ENCODE results near the gene RALGAPB. TPM values are rescaled to one million over a fixed set of nuclear protein-coding genes. Genes with fewer than 3 reads are reported as not detected.

RALGAPB gene
- total and polyA plus RNA-seq, 2 of the 13 experiments (the other 11 are each of a cell fraction or from before 2014, with no cell fraction given), result 17.6 to 30.6 TPM

DNA sequence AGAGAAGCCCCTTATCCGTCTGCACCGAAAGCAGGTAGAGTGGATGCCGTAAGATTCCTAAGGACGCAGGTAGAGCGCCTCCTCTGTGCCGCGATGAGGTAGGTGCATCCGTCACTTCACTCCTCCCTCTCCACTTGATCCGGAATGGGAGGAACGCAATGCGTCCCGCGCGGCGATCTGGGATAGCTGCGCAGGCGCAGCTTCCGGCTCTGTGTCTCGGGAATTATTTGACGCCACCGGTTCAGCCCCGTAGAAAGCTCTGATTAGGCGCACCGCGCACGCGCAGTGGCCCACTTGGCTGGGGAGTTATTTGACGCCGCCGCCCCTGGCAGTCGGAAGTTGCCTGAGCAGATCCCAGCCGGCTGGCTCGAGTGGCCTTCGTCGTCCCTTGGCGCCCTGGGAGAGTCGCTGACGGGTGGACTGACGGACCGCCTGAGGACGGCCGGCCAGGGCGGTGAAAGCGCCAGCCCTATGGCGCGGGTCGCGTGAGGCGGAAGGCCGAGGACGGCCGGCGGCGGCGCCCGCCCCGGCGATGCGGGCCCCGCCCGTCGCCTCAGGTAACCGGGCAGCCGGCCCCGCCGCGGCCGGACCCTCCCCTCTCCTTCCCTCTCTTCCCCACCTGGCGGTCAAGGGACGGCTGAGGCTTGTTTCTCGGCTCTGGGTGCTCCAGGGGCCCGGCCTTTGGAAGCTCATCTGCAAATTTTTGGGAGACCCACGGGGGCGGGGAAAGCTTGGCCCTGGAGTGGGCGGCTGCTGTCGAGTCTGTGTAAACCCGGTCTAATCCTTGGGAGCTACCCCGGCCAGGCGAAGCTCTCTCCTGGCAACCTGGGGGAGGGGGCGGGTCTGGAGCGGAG lies at the start of gene RALGAPB (continued):
- TF ChIP-seq CHD2 (IDR thresholded peaks at IDR 0.05; ENCODE audit: low read depth, low read length) (no peak; the same call in 1 of the 2 replicates), TBP (CRISPR knock-in tag; IDR thresholded peaks at IDR 0.05) (peak; percentile 58; the same call in 1 of the 2 replicates), ZBTB43 (CRISPR knock-in tag; conservative IDR thresholded peaks at IDR 0.05) (peak; percentile 86), MTERF4 (CRISPR knock-in tag; IDR thresholded peaks at IDR 0.05) (0 out of 2 replicates have a peak, but pooled peaks have one; percentile 26), FLYWCH1 (CRISPR knock-in tag; IDR thresholded peaks at IDR 0.05) (no peak), ZNF335 (CRISPR knock-in tag; IDR thresholded peaks at IDR 0.05) (peak; percentile 84), ELF1 (CRISPR knock-in tag; IDR thresholded peaks at IDR 0.05) (peak; percentile 96), DMAP1 (CRISPR knock-in tag; IDR thresholded peaks at IDR 0.05) (peak; percentile 71), HMGA1 (CRISPR knock-in tag; conservative IDR thresholded peaks at IDR 0.05) (no peak), HNRNPK (IDR thresholded peaks at IDR 0.05; ENCODE audit: low read depth, low read length, poor library complexity, severe bottlenecking) (no peak), RFX3 (CRISPR knock-in tag; IDR thresholded peaks at IDR 0.05) (no peak), ZFAT (CRISPR knock-in tag; conservative IDR thresholded peaks at IDR 0.05) (no peak; the same call in 1 of the 2 replicates), PRPF4 (IDR thresholded peaks at IDR 0.05; ENCODE audit: low read depth, low read length, poor library complexity, severe bottlenecking) (no peak), FOSL2 (CRISPR knock-in tag; IDR thresholded peaks at IDR 0.05) (peak; percentile 64), KDM5A (IDR thresholded peaks at IDR 0.05; ENCODE audit: borderline replicate concordance, low read length) (peak; percentile 85)
- TF ChIP-seq, protein P1, sequence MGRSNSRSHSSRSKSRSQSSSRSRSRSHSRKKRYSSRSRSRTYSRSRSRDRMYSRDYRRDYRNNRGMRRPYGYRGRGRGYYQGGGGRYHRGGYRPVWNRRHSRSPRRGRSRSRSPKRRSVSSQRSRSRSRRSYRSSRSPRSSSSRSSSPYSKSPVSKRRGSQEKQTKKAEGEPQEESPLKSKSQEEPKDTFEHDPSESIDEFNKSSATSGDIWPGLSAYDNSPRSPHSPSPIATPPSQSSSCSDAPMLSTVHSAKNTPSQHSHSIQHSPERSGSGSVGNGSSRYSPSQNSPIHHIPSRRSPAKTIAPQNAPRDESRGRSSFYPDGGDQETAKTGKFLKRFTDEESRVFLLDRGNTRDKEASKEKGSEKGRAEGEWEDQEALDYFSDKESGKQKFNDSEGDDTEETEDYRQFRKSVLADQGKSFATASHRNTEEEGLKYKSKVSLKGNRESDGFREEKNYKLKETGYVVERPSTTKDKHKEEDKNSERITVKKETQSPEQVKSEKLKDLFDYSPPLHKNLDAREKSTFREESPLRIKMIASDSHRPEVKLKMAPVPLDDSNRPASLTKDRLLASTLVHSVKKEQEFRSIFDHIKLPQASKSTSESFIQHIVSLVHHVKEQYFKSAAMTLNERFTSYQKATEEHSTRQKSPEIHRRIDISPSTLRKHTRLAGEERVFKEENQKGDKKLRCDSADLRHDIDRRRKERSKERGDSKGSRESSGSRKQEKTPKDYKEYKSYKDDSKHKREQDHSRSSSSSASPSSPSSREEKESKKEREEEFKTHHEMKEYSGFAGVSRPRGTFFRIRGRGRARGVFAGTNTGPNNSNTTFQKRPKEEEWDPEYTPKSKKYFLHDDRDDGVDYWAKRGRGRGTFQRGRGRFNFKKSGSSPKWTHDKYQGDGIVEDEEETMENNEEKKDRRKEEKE (IDR thresholded peaks at IDR 0.05), result no peak
- TF ChIP-seq, protein P2, sequence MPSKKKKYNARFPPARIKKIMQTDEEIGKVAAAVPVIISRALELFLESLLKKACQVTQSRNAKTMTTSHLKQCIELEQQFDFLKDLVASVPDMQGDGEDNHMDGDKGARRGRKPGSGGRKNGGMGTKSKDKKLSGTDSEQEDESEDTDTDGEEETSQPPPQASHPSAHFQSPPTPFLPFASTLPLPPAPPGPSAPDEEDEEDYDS (CRISPR knock-in tag; IDR thresholded peaks at IDR 0.05), result peak; percentile 91
- TF ChIP-seq, protein P3, sequence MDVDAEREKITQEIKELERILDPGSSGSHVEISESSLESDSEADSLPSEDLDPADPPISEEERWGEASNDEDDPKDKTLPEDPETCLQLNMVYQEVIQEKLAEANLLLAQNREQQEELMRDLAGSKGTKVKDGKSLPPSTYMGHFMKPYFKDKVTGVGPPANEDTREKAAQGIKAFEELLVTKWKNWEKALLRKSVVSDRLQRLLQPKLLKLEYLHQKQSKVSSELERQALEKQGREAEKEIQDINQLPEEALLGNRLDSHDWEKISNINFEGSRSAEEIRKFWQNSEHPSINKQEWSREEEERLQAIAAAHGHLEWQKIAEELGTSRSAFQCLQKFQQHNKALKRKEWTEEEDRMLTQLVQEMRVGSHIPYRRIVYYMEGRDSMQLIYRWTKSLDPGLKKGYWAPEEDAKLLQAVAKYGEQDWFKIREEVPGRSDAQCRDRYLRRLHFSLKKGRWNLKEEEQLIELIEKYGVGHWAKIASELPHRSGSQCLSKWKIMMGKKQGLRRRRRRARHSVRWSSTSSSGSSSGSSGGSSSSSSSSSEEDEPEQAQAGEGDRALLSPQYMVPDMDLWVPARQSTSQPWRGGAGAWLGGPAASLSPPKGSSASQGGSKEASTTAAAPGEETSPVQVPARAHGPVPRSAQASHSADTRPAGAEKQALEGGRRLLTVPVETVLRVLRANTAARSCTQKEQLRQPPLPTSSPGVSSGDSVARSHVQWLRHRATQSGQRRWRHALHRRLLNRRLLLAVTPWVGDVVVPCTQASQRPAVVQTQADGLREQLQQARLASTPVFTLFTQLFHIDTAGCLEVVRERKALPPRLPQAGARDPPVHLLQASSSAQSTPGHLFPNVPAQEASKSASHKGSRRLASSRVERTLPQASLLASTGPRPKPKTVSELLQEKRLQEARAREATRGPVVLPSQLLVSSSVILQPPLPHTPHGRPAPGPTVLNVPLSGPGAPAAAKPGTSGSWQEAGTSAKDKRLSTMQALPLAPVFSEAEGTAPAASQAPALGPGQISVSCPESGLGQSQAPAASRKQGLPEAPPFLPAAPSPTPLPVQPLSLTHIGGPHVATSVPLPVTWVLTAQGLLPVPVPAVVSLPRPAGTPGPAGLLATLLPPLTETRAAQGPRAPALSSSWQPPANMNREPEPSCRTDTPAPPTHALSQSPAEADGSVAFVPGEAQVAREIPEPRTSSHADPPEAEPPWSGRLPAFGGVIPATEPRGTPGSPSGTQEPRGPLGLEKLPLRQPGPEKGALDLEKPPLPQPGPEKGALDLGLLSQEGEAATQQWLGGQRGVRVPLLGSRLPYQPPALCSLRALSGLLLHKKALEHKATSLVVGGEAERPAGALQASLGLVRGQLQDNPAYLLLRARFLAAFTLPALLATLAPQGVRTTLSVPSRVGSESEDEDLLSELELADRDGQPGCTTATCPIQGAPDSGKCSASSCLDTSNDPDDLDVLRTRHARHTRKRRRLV (CRISPR knock-in tag; IDR thresholded peaks at IDR 0.05), result no peak
